H4 (cell line): Measurements from ENCODE around the gene AK8. TPM values are rescaled to one million over a fixed set of nuclear protein-coding genes. Genes with fewer than 3 reads are reported as not detected.

ENCODE experiments used
- DNase-seq: peaks from one replicate; pipeline ENCODE4 v3.0.0-alpha.2; 2015; ENCODE audit warnings: low spot score
- total RNA-seq: library from RNA; depleted of rRNA; stranded (reverse); fragments of >200 nt; shearing (Covaris generic); gene quantifications from 2 replicates; pipeline ENCODE4 v1.2.3, GENCODE V29; 2014

AK8 gene
- total RNA-seq, 1 experiment from 2014 or later: 0.21 TPM

GRCh38 chr9:132798817-132799790, 79.0 kb downstream of the AK8 start:
- peak; percentile 26 for DNase-seq

- DNase-seq: no peak
These were observed 80.0 kb downstream of the AK8 start for GRCh38 chr9:132797861-132798659.

- no peak for DNase-seq
These were observed 82.4 kb downstream of the AK8 start for GRCh38 chr9:132795511-132796303.

GRCh38 chr9:132794730-132795380, 83.2 kb downstream of the AK8 start:
- no peak for DNase-seq

GRCh38 chr9:132793606-132794580, 84.2 kb downstream of the AK8 start:
- no peak for DNase-seq

- no peak for DNase-seq
These were observed 85.5 kb downstream of the AK8 start for GRCh38 chr9:132792547-132792946.

- no peak for DNase-seq
These were observed 86.3 kb downstream of the AK8 start for GRCh38 chr9:132791699-132792240.

- DNase-seq: no peak
These were observed 88.4 kb downstream of the AK8 start for GRCh38 chr9:132789719-132790118.

- no peak for DNase-seq
These were observed 89.7 kb downstream of the AK8 start for GRCh38 chr9:132788378-132788777.

GRCh38 chr9:132787748-132788159, 90.3 kb downstream of the AK8 start:
- no peak for DNase-seq

GRCh38 chr9:132784286-132784830, 93.7 kb downstream of the AK8 start:
- DNase-seq: no peak

GRCh38 chr9:132783006-132783405, 95.1 kb downstream of the AK8 start:
- DNase-seq: no peak

GRCh38 chr9:132782037-132782436, 96.0 kb downstream of the AK8 start:
- DNase-seq: no peak

- DNase-seq: no peak
These were observed 97.7 kb downstream of the AK8 start for GRCh38 chr9:132780230-132781007.

GRCh38 chr9:132776891-132777290, 101.2 kb downstream of the AK8 start:
- DNase-seq: no peak

GRCh38 chr9:132776268-132776667, 101.8 kb downstream of the AK8 start:
- DNase-seq: no peak

GRCh38 chr9:132775720-132776119, 102.4 kb downstream of the AK8 start:
- no peak for DNase-seq

GRCh38 chr9:132774886-132775285, 103.2 kb downstream of the AK8 start:
- DNase-seq: no peak
